ENCODE data around the gene LYSMD4. TPM values are rescaled to one million over a fixed set of nuclear protein-coding genes. Genes with fewer than 3 reads are reported as not detected.

LYSMD4 gene
- total RNA-seq, 1 experiment from 2014 or later: 8.9 TPM

GRCh38 chr15:99741835-99742234 is 8.6 kb upstream of the LYSMD4 start:
- no peak overlapping the region for H3K27ac ChIP-seq (ENCODE audit: low read length)
- H3K4me2 ChIP-seq (ENCODE audit: low read length): no peak overlapping the region
- H3K9me2 ChIP-seq (replicated peaks; ENCODE audit: low read length): no peaks in the 10 kb centered on the region
- no peaks in the 10 kb centered on the region for H3F3A ChIP-seq (ENCODE audit: low read length, unreplicated experiment)
- H3K4me1 ChIP-seq (ENCODE audit: insufficient read depth, low read length): no peaks in the 10 kb centered on the region
- no peak overlapping the region for H2AFZ ChIP-seq (ENCODE audit: low read length)
- TF ChIP-seq CTCF (conservative IDR thresholded peaks at IDR 0.05; ENCODE audit: low read depth, low read length) (no peak), EZH2 (IDR thresholded peaks at IDR 0.05; ENCODE audit: low read length, unreplicated experiment) (no peak), EZH2phosphoT487 (IDR thresholded peaks at IDR 0.05; ENCODE audit: borderline replicate concordance, low read length) (no peak)
- H3K27me3 ChIP-seq (ENCODE audit: low read length): no peaks in the 10 kb centered on the region
- H3K4me3 ChIP-seq (ENCODE audit: low read length): no peak overlapping the region
- H3K9me3 ChIP-seq (ENCODE audit: low read length): no peaks in the 10 kb centered on the region
- no peaks in the 10 kb centered on the region for H4K20me1 ChIP-seq (ENCODE audit: low read length)
- no TSS peak for BruUV-seq (replicated peaks)
- ATAC-seq (no peak), DNase-seq (no peak)
- POLR2A ChIA-PET (ENCODE audit: unreplicated experiment): no interaction called here
- CTCF ChIA-PET: no interaction called here
- intact Hi-C loops (cut with micrococcal nuclease): no loop called here
- no peaks in the 10 kb centered on the region for H3K36me3 ChIP-seq (ENCODE audit: low read depth, low read length)
- no peaks in the 10 kb centered on the region for H3K79me2 ChIP-seq (ENCODE audit: low read length)
- H3K9ac ChIP-seq (ENCODE audit: low read length): no peak overlapping the region

GRCh38 chr15:99738021-99738847 is 5.0 kb upstream of the LYSMD4 start:
- no TSS peak for BruUV-seq (replicated peaks)
- intact Hi-C loops (cut with micrococcal nuclease): no loop called here
- Histone ChIP-seq H3K27me3 (ENCODE audit: low read length) (no peaks in the 10 kb centered on the region), H3F3A (ENCODE audit: low read length, unreplicated experiment) (no peaks in the 10 kb centered on the region), H3K9me2 (replicated peaks; ENCODE audit: low read length) (no peaks in the 10 kb centered on the region), H3K36me3 (ENCODE audit: low read depth, low read length) (no peaks in the 10 kb centered on the region), H3K9ac (ENCODE audit: low read length) (no peak overlapping the region), H3K4me1 (ENCODE audit: insufficient read depth, low read length) (no peaks in the 10 kb centered on the region), H4K20me1 (ENCODE audit: low read length) (no peaks in the 10 kb centered on the region), H3K9me3 (ENCODE audit: low read length) (no peaks in the 10 kb centered on the region), H3K4me2 (ENCODE audit: low read length) (no peak overlapping the region), H3K4me3 (ENCODE audit: low read length) (no peak overlapping the region), H2AFZ (ENCODE audit: low read length) (no peak overlapping the region), H3K27ac (ENCODE audit: low read length) (no peak overlapping the region), H3K79me2 (ENCODE audit: low read length) (no peaks in the 10 kb centered on the region)
- CTCF ChIA-PET: no interaction called here
- ATAC-seq (no peak), DNase-seq (no peak)
- POLR2A ChIA-PET (ENCODE audit: unreplicated experiment): no interaction called here
- no peak for TF ChIP-seq CTCF (conservative IDR thresholded peaks at IDR 0.05; ENCODE audit: low read depth, low read length)
- TF ChIP-seq EZH2phosphoT487 (IDR thresholded peaks at IDR 0.05; ENCODE audit: borderline replicate concordance, low read length): no peak
- TF ChIP-seq EZH2 (IDR thresholded peaks at IDR 0.05; ENCODE audit: low read length, unreplicated experiment): no peak

DNA sequence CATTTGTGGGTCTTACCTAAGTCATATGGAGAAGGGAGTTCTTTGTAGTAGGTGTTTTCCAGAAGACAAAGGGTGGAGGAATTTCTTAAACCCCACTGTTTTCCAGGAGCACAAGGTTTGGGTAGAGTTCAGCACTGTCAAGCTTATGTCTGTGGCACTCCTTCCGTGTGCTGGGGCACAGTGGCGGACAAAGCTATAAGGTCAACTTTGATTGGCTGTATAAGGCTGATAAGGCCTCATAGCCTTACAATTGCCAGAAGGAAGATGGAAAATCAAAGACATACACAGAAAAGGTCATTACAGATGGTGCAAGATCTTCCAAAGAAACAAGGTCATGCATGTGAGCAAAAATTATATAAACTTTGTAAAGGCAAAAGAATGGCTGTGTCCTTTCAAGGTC is 3.5 kb upstream of the LYSMD4 start:
- H3K4me2 ChIP-seq (ENCODE audit: low read length): no peak overlapping the region
- no peaks in the 10 kb centered on the region for H3K4me1 ChIP-seq (ENCODE audit: insufficient read depth, low read length)
- H3K79me2 ChIP-seq (ENCODE audit: low read length): no peaks in the 10 kb centered on the region
- H2AFZ ChIP-seq (ENCODE audit: low read length): no peak overlapping the region
- H3F3A ChIP-seq (ENCODE audit: low read length, unreplicated experiment): no peaks in the 10 kb centered on the region
- no peak overlapping the region for H3K27ac ChIP-seq (ENCODE audit: low read length)
- DNase-seq (no peak), ATAC-seq (no peak)
- TF ChIP-seq EZH2phosphoT487 (IDR thresholded peaks at IDR 0.05; ENCODE audit: borderline replicate concordance, low read length): no peak
- TF ChIP-seq CTCF (conservative IDR thresholded peaks at IDR 0.05; ENCODE audit: low read depth, low read length): no peak
- TF ChIP-seq EZH2 (IDR thresholded peaks at IDR 0.05; ENCODE audit: low read length, unreplicated experiment): no peak
- H3K27me3 ChIP-seq (ENCODE audit: low read length): no peaks in the 10 kb centered on the region
- intact Hi-C loops (cut with micrococcal nuclease): no loop called here
- no peaks in the 10 kb centered on the region for H3K9me2 ChIP-seq (replicated peaks; ENCODE audit: low read length)
- no TSS peak for BruUV-seq (replicated peaks)
- ChIA-PET POLR2A (ENCODE audit: unreplicated experiment) (no interaction called here), CTCF (no interaction called here)
- no peaks in the 10 kb centered on the region for H3K9me3 ChIP-seq (ENCODE audit: low read length)
- H3K9ac ChIP-seq (ENCODE audit: low read length): no peak overlapping the region
- H3K36me3 ChIP-seq (ENCODE audit: low read depth, low read length): no peaks in the 10 kb centered on the region
- H4K20me1 ChIP-seq (ENCODE audit: low read length): no peaks in the 10 kb centered on the region
- H3K4me3 ChIP-seq (ENCODE audit: low read length): no peak overlapping the region

Measured in PC-3 (cell line).